Activated B cell treated with CpG ODN at 0.5 μM for 24 hours (primary cell): ENCODE data around the gene TCP11L2. TPM values are rescaled to one million over a fixed set of nuclear protein-coding genes. Genes with fewer than 3 reads are reported as not detected.
"Not testable (repeated sequence)": the region's sequence is repeated elsewhere in the genome, so short reads cannot be mapped to it uniquely, and the experiment has no call there.

Experiments used
- ATAC-seq: fragments of 200-7000 bp; cut with Tn5 transposase; one replicate; pipeline ENCODE4 v1.10.0; 2021; ENCODE audit warnings: low read depth, mild to moderate bottlenecking, moderate library complexity
- CTCF ChIA-PET: fragments of 350-600 bp; sonication (Branson Sonifier 250); formaldehyde crosslinking; loops from one replicate; lab custom pipeline; 2021; ENCODE audit warnings: antibody characterized with exemption; lab: Charles Lee
- POLR2A ChIA-PET: fragments of 350-600 bp; sonication (Branson Sonifier 250); formaldehyde crosslinking; loops from one replicate; lab custom pipeline; 2021; ENCODE audit warnings: antibody characterized with exemption; lab: Charles Lee
- DNase-seq: peaks from one replicate; pipeline ENCODE4 v3.0.0; 2022
- H3K27ac Mint-ChIP-seq: one replicate; pipeline ENCODE4 v1.8.0; 2020; ENCODE audit warnings: mixed read lengths
- H3K27me3 Mint-ChIP-seq: one replicate; pipeline ENCODE4 v1.8.0; 2021; ENCODE audit warnings: mixed read lengths
- H3K36me3 Mint-ChIP-seq: one replicate; pipeline ENCODE4 v1.8.0; 2021; ENCODE audit warnings: low read depth, mixed read lengths
- H3K4me1 Mint-ChIP-seq: one replicate; pipeline ENCODE4 v1.8.0; 2021; ENCODE audit warnings: mixed read lengths
- H3K4me3 Mint-ChIP-seq: one replicate; pipeline ENCODE4 v1.8.0; 2020; ENCODE audit warnings: mild to moderate bottlenecking, mixed read lengths
- H3K9me3 Mint-ChIP-seq: one replicate; pipeline ENCODE4 v1.8.0; 2020; ENCODE audit warnings: mixed read lengths
- intact Hi-C: fragments of 100-400 bp; cut with micrococcal nuclease; formaldehyde crosslinking; loops from one replicate; pipeline ENCODE4 v1.15.1; 2024
- total RNA-seq: library from RNA; stranded (reverse); gene quantifications from 2 replicates; pipeline ENCODE4 v1.2.3, GENCODE V29; 2022
- TF ChIP-seq, protein P1 (sequence below): fragments of 200-600 bp; IDR thresholded peaks from one replicate; pipeline ENCODE4 v1.8.0; 2022; ENCODE audit warnings: antibody characterized with exemption, mild to moderate bottlenecking

TCP11L2 gene
- total RNA-seq, 1 donor from 2014 or later = 52.5 TPM

DNA sequence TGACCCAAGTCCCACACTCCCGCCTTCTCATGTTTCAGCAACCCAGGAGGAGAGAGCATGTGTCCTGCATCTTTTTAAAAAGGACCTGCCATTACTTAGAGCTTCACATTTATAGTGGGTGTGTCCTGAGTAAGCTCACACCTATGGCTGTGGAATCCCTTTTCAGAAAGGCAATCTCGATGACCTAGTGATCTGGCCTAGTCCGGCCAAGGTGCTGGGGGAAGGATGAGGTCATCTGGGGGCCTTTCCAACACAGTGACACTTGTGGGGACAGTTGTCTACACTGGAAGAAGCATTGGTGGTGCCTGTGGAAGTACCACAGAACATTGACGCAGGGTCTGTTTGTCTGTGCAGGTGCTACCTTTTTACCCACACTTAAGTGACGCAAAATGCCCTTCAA lies 8.2 kb downstream of the TCP11L2 start:
- CTCF ChIA-PET = interaction anchor here (1.1 to 2.1 kb wide), 4 partner anchors 83 to 890 kb away, joined by 3 to 9 read pairs (median 4); no protein-coding TSS in a partner anchor
- POLR2A ChIA-PET = interaction anchor here (1.4 to 1.9 kb wide), 3 partner anchors 9 to 83 kb away, joined by 3 to 10 read pairs (median 4); partner anchors contain the start of gene TCP11L2
- intact Hi-C loops = no loop called here
- TF ChIP-seq, protein P1, sequence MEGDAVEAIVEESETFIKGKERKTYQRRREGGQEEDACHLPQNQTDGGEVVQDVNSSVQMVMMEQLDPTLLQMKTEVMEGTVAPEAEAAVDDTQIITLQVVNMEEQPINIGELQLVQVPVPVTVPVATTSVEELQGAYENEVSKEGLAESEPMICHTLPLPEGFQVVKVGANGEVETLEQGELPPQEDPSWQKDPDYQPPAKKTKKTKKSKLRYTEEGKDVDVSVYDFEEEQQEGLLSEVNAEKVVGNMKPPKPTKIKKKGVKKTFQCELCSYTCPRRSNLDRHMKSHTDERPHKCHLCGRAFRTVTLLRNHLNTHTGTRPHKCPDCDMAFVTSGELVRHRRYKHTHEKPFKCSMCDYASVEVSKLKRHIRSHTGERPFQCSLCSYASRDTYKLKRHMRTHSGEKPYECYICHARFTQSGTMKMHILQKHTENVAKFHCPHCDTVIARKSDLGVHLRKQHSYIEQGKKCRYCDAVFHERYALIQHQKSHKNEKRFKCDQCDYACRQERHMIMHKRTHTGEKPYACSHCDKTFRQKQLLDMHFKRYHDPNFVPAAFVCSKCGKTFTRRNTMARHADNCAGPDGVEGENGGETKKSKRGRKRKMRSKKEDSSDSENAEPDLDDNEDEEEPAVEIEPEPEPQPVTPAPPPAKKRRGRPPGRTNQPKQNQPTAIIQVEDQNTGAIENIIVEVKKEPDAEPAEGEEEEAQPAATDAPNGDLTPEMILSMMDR = no peak
- DNase-seq (no peak), ATAC-seq (no peak)
- peaks cover 52% of the 10 kb centered on the region for H3K4me1 Mint-ChIP-seq
- no peaks in the 10 kb centered on the region for H3K27me3 Mint-ChIP-seq
- peaks cover 69% of the 10 kb centered on the region for H3K36me3 Mint-ChIP-seq
- no peak overlapping the region for H3K4me3 Mint-ChIP-seq
- no peaks in the 10 kb centered on the region for H3K9me3 Mint-ChIP-seq
- H3K27ac Mint-ChIP-seq = peak overlapping the region; percentile 42

DNA sequence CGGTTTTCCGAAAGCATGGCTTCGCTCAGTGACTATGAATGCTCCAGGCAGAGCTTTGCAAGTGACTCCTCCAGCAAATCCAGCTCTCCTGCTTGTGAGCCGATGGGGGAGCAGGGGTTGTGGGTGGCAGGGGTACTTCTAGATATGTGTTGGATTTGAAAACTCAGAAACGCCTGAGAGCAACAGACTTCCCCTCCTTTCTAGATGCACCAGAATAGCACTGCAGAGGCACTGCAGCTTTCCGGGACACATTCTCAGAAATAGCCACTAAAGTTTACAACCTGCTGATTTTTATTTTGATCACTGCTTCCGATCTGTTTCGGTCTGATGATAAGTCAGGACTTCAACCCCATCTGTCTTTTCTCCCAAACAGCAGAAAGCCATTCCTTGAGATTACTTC lies 8.6 kb downstream of the TCP11L2 start:
- DNase-seq (no peak), ATAC-seq (no peak)
- TF ChIP-seq, protein P1 = no peak
- ChIA-PET CTCF (interaction anchor here (1.1 to 2.1 kb wide), 3 partner anchors 83 to 890 kb away, joined by 3 to 9 read pairs (median 3); no protein-coding TSS in a partner anchor), POLR2A (interaction anchor here (1.9 kb wide), 1 partner anchor 9 kb away, joined by 10 read pairs; the partner anchor contains the start of gene TCP11L2)
- Mint-ChIP-seq H3K36me3 (peaks cover 74% of the 10 kb centered on the region), H3K4me1 (peaks cover 47% of the 10 kb centered on the region), H3K4me3 (peak overlapping the region; percentile 5), H3K9me3 (no peaks in the 10 kb centered on the region), H3K27me3 (no peaks in the 10 kb centered on the region), H3K27ac (peak overlapping the region; percentile 42)
- intact Hi-C loops = no loop called here

DNA sequence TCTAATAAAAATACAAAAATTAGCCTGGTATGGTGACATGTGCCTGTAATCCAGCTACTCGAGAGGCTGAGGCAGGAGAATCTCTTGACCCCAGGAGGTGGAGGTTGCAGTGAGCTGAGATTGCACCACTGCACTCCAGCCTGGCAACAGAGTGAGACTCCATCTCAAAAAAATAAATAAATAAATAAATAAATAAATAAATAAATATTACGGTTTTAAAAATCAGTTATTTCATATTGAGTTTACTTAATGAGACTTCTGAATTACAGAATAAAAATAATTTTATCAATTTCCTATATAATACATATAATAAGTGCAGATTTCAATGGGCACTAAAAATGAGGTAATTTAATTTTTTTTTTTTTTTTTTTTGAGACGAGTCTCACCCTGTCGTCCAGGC lies 10.9 kb downstream of the TCP11L2 start:
- CTCF ChIA-PET = interaction anchor here (1.0 kb wide), 1 partner anchor 87 kb away, joined by 3 read pairs; no protein-coding TSS in a partner anchor
- H3K27me3 Mint-ChIP-seq, ATAC-seq, H3K4me3 Mint-ChIP-seq, intact Hi-C loops, DNase-seq, H3K27ac Mint-ChIP-seq, H3K9me3 Mint-ChIP-seq: not testable (repeated sequence)
- peaks cover 79% of the 10 kb centered on the region for H3K36me3 Mint-ChIP-seq
- H3K4me1 Mint-ChIP-seq = peaks cover 31% of the 10 kb centered on the region
- POLR2A ChIA-PET = interaction anchor here (0.6 kb wide), 3 partner anchors 15 to 75 kb away, joined by 3 to 10 read pairs (median 3); no protein-coding TSS in a partner anchor

DNA sequence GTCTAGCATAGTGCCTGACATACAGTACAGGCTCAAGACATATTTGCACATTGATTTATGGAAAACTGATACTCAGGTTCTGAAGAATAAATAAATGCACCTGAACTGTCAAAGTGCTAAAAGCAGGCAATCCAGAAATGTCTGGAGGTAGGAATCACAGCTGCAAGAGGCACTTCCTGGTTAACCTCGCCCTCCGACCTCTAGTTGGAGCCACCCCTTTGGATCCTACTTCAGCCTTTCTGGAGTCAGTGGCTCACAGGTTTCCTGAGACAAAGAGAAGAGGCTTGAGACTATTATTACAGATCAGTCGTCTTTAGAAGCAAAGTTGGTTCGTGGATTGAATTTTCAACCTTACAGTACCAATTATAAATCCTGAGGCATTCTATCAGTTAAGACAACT lies 13.0 kb downstream of the TCP11L2 start:
- ChIA-PET POLR2A (interaction anchor here (1.4 kb wide), 1 partner anchor 9 kb away, joined by 4 read pairs; no protein-coding TSS in a partner anchor), CTCF (no interaction called here)
- peaks cover 11% of the 10 kb centered on the region for H3K4me1 Mint-ChIP-seq
- H3K4me3 Mint-ChIP-seq = no peak overlapping the region
- H3K27ac Mint-ChIP-seq = no peak overlapping the region
- ATAC-seq (no peak), DNase-seq (no peak)
- H3K9me3 Mint-ChIP-seq = no peaks in the 10 kb centered on the region
- peaks cover 80% of the 10 kb centered on the region for H3K36me3 Mint-ChIP-seq
- no peaks in the 10 kb centered on the region for H3K27me3 Mint-ChIP-seq
- TF ChIP-seq, protein P1 = no peak
- intact Hi-C loops = no loop called here

DNA sequence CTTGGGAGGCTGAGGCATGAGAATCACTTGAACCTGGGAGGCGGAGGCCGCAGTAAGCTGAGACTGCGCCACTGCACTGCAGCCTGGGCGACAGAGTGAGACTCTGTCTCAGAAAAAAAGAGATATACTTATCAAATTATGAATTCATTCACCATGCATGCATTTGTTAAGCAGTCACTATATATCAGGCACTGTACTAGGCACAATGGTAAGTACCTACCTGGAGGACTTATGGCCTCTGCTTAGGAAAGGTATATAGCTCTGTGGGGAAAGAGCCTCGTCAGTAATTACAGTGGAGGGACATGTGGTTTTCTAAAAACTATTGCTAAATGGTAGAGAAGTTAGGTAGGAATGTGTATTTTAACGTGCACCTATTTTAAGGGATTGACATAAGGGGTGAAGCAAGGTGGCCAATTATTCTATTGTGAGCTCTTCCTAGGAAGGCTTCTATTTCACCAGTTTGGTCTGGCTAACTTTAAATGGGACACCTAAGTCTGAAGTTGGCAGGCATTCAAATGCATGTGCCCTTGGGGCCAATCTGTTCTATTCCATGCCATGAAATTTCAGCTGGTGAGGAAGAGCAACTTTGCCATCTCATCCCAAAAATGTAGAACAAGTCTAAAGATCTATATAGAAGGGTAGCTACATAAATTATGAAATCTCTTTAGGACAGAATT lies 15.0 kb downstream of the TCP11L2 start:
- no peak overlapping the region for H3K27ac Mint-ChIP-seq
- no peak overlapping the region for H3K4me3 Mint-ChIP-seq
- DNase-seq = no peak
- POLR2A ChIA-PET = interaction anchor here (1.0 kb wide), 1 partner anchor 16 kb away, joined by 4 read pairs; no protein-coding TSS in a partner anchor
- no peak for ATAC-seq
- H3K27me3 Mint-ChIP-seq = no peaks in the 10 kb centered on the region
- no peaks in the 10 kb centered on the region for H3K9me3 Mint-ChIP-seq
- intact Hi-C loops = no loop called here
- TF ChIP-seq, protein P1 = no peak
- no peaks in the 10 kb centered on the region for H3K4me1 Mint-ChIP-seq
- H3K36me3 Mint-ChIP-seq = peaks cover 84% of the 10 kb centered on the region
- CTCF ChIA-PET = interaction anchor here (1.3 kb wide), 2 partner anchors 13 to 91 kb away, joined by 3 read pairs; no protein-coding TSS in a partner anchor
